Activated naive CD8-positive, alpha-beta T cell treated with anti-CD3 and anti-CD28 coated beads, Interleukin-2, amount 10 ng/mL, durations not matched to agents 7 days and 5 days (primary cell): Measurements from ENCODE around the gene XIAP. TPM values are rescaled to one million over a fixed set of nuclear protein-coding genes. Genes with fewer than 3 reads are reported as not detected.

Source experiments
- ATAC-seq: fragments of 150-1000 bp; cut with Tn5 transposase; one replicate; pipeline ENCODE4 v1.10.0; 2021; ENCODE audit warnings: low read depth, moderate library complexity
- POLR2A ChIA-PET: fragments of 350-600 bp; sonication (Branson Sonifier 250); formaldehyde crosslinking; loops from one replicate; lab custom pipeline; 2021; ENCODE audit warnings: antibody characterized with exemption; lab: Charles Lee
- DNase-seq: peaks from one replicate; pipeline ENCODE4 v3.0.0; 2021
- H3K27ac Mint-ChIP-seq: one replicate; pipeline ENCODE4 v1.8.0; 2022; ENCODE audit warnings: mild to moderate bottlenecking, mixed read lengths
- H3K27me3 Mint-ChIP-seq: one replicate; pipeline ENCODE4 v1.8.0; 2022; ENCODE audit warnings: mild to moderate bottlenecking, moderate library complexity, mixed read lengths
- H3K36me3 Mint-ChIP-seq: one replicate; pipeline ENCODE4 v1.8.0; 2021; ENCODE audit warnings: mild to moderate bottlenecking, mixed read lengths
- H3K4me1 Mint-ChIP-seq: one replicate; pipeline ENCODE4 v1.8.0; 2021; ENCODE audit warnings: mixed read lengths
- H3K4me3 Mint-ChIP-seq: one replicate; pipeline ENCODE4 v1.8.0; 2022; ENCODE audit warnings: mild to moderate bottlenecking, moderate library complexity, mixed read lengths
- H3K9me3 Mint-ChIP-seq: one replicate; pipeline ENCODE4 v1.8.0; 2021; ENCODE audit warnings: mixed read lengths
- total RNA-seq, 2 experiments: library from RNA; stranded (reverse); gene quantifications; one replicate each; pipeline ENCODE4 v1.2.3, GENCODE V29; 2021

The XIAP gene
- total RNA-seq, 2 experiments from 2014 or later, result 35.5 to 46.4 TPM

GRCh38 chrX:123943074-123943473 is 83.2 kb downstream of the XIAP start:
- H3K9me3 Mint-ChIP-seq, result no peaks in the 10 kb centered on the region
- POLR2A ChIA-PET, result no interaction called here
- peaks cover 2% of the 10 kb centered on the region for H3K36me3 Mint-ChIP-seq
- DNase-seq, result no peak
- ATAC-seq, result no peak
- H3K4me1 Mint-ChIP-seq, result no peaks in the 10 kb centered on the region
- H3K4me3 Mint-ChIP-seq, result no peak overlapping the region
- no peak overlapping the region for H3K27ac Mint-ChIP-seq
- peaks cover 5% of the 10 kb centered on the region for H3K27me3 Mint-ChIP-seq

DNA sequence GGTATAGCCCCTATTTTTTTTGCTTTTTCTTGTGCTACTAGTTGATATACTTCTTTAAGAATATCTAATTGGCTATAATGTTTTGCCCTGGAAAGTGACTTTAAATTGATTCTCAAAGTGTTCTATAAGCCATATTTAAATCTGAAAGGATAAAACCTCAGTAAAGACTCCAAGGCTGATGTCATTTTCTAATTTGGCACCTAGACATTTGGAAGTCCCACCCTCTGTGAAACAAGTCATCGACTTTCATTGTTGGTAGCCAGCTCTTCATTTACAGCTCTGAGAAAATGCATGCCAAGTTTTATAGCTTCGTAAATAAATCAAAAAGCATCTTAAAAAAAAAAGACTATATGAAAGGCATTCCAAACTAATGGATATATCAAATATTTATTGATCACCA is 83.6 kb downstream of the XIAP start:
- POLR2A ChIA-PET, result no interaction called here
- DNase-seq, result no peak
- ATAC-seq, result no peak
- Mint-ChIP-seq H3K4me1 (no peaks in the 10 kb centered on the region), H3K4me3 (no peak overlapping the region), H3K27ac (no peak overlapping the region), H3K27me3 (peaks cover 5% of the 10 kb centered on the region), H3K9me3 (no peaks in the 10 kb centered on the region), H3K36me3 (peaks cover 2% of the 10 kb centered on the region)

GRCh38 chrX:123949846-123950245 is 90.0 kb downstream of the XIAP start:
- POLR2A ChIA-PET, result no interaction called here
- ATAC-seq (no peak), DNase-seq (no peak)
- Mint-ChIP-seq H3K4me3 (no peak overlapping the region), H3K27ac (no peak overlapping the region), H3K9me3 (no peaks in the 10 kb centered on the region), H3K4me1 (no peaks in the 10 kb centered on the region), H3K27me3 (no peaks in the 10 kb centered on the region), H3K36me3 (peaks cover 2% of the 10 kb centered on the region)

GRCh38 chrX:123959281-123960063 is 99.6 kb downstream of the XIAP start:
- Mint-ChIP-seq H3K27me3 (no peaks in the 10 kb centered on the region), H3K4me3 (peak overlapping the region; percentile 94), H3K27ac (peak overlapping the region; percentile 97), H3K36me3 (peaks cover 8% of the 10 kb centered on the region), H3K9me3 (no peaks in the 10 kb centered on the region), H3K4me1 (peaks cover 12% of the 10 kb centered on the region)
- ATAC-seq (peak; percentile 6), DNase-seq (peak; percentile 42)
- POLR2A ChIA-PET, result interaction anchor here (0.6 to 1.1 kb wide), 5 partner anchors 9 to 399 kb away, joined by 3 read pairs; no protein-coding TSS in a partner anchor

DNA sequence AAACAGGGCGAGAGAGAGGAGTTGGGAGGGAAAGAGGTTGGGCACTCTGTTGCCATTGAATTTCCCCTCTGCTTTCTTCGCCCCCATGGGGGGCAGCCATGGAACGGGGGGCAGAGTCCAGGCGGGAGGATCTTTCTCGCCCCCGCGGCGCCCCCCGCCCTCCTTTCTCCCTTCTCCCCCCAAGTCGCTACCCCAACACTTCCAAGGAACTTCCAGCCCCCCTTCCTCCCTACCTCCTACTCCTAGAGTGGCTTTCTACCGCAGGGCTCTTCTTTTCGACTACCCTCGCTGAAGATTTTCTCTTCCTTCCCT is 101.1 kb downstream of the XIAP start:
- H3K4me1 Mint-ChIP-seq, result peaks cover 19% of the 10 kb centered on the region
- no peak for ATAC-seq
- H3K36me3 Mint-ChIP-seq, result peaks cover 10% of the 10 kb centered on the region

GRCh38 chrX:123961268-123962005 is 101.6 kb downstream of the XIAP start, which contains the start of gene STAG2:
STAG2 (plus strand) TSS chrX:123961706; CDS start chrX:124022628, 60,922 bp downstream.
- H3K9me3 Mint-ChIP-seq, result no peaks in the 10 kb centered on the region
- H3K36me3 Mint-ChIP-seq, result peaks cover 10% of the 10 kb centered on the region
- peaks cover 21% of the 10 kb centered on the region for H3K4me1 Mint-ChIP-seq
- peak; percentile 20 for ATAC-seq
- POLR2A ChIA-PET, result interaction anchor here (0.6 kb wide), 1 partner anchor 866 kb away, joined by 4 read pairs; no protein-coding TSS in a partner anchor
- peak; percentile 61 for DNase-seq
- H3K4me3 Mint-ChIP-seq, result peak within 1 kb of the TSS; percentile 94
- peak within 1 kb of the TSS; percentile 97 for H3K27ac Mint-ChIP-seq
- no peaks in the 10 kb centered on the region for H3K27me3 Mint-ChIP-seq

More for the DNA sequence above, 101.1 kb downstream of the XIAP start:
- POLR2A ChIA-PET, result interaction anchor here (0.6 to 0.7 kb wide), 2 partner anchors 25 to 57 kb away, joined by 3 to 4 read pairs; no protein-coding TSS in a partner anchor
- DNase-seq, result no peak
- peak overlapping the region; percentile 94 for H3K4me3 Mint-ChIP-seq
- H3K27me3 Mint-ChIP-seq, result no peaks in the 10 kb centered on the region
- H3K27ac Mint-ChIP-seq, result peak overlapping the region; percentile 97
- H3K9me3 Mint-ChIP-seq, result no peaks in the 10 kb centered on the region

GRCh38 chrX:123962006-123962467 is 102.2 kb downstream of the XIAP start:
- POLR2A ChIA-PET, result interaction anchor here (0.6 kb wide), 1 partner anchor 865 kb away, joined by 4 read pairs; no protein-coding TSS in a partner anchor
- DNase-seq (no peak), ATAC-seq (no peak)
- H3K4me3 Mint-ChIP-seq, result peak overlapping the region; percentile 94
- peaks cover 10% of the 10 kb centered on the region for H3K36me3 Mint-ChIP-seq
- no peaks in the 10 kb centered on the region for H3K27me3 Mint-ChIP-seq
- H3K4me1 Mint-ChIP-seq, result peaks cover 24% of the 10 kb centered on the region
- H3K27ac Mint-ChIP-seq, result peak overlapping the region; percentile 97
- H3K9me3 Mint-ChIP-seq, result no peaks in the 10 kb centered on the region

DNA sequence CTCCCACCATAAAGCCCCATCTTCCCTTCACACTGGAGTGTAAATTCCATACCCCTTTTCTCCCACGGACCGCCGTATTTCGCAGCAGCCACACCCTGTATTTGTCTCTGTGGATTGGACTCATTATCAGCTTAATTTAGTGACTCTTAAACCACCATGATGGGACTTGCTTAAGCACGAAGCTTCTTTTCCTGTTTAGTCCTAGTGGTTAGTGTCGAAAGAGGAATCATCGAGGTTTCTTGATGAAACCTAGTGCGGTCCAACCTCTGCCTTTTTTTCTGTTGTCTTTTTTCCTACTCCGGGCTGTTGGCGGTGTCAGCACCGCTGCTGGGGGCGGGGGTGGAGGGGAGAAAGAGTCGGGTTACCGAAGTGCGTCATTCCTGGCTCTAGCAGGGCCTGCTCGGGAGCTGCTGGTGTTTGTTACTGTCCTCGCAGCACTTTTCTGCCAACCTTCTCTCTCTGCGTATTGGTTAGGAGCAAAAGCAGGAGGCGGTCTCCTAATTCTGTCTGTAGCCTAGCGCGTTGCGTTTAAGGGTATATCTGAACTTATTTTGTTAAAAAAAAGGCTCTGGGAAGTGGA is 103.0 kb downstream of the XIAP start:
- no peaks in the 10 kb centered on the region for H3K27me3 Mint-ChIP-seq
- H3K4me3 Mint-ChIP-seq, result peak overlapping the region; percentile 94

More for the DNA sequence above, 103.0 kb downstream of the XIAP start:
- ATAC-seq, result peak; percentile 59
- DNase-seq, result peak; percentile 65
- Mint-ChIP-seq H3K9me3 (no peaks in the 10 kb centered on the region), H3K4me1 (peaks cover 24% of the 10 kb centered on the region), H3K36me3 (peaks cover 10% of the 10 kb centered on the region), H3K27ac (peak overlapping the region; percentile 97)
- POLR2A ChIA-PET, result interaction anchor here (0.7 to 1.2 kb wide), 3 partner anchors 23 to 256 kb away, joined by 3 read pairs; no protein-coding TSS in a partner anchor

Other genes with a start within 250 kb of the XIAP start
- 10 to 100 TPM; 92.0 to 93.5 TPM for gene THOC2, start 127.0 kb upstream of the XIAP start, total RNA-seq
- gene STAG2, start 101.7 kb downstream of the XIAP start, total RNA-seq, result 100 to 1,000 TPM in 1 of 2 experiments, 10 to 100 TPM in 1; 92.3 to 103 TPM